Activated CD8-positive, alpha-beta T cell treated with anti-CD3 and anti-CD28 coated beads, Interleukin-2, amount 10 ng/mL, durations not matched to agents 7 days and 5 days (primary cell): Measurements from ENCODE around the gene TREH. TPM values are rescaled to one million over a fixed set of nuclear protein-coding genes. Genes with fewer than 3 reads are reported as not detected.

Experiments
- ATAC-seq: fragments of 150-1000 bp; cut with Tn5 transposase; one replicate; pipeline ENCODE4 v1.10.0; 2021; ENCODE audit warnings: moderate library complexity
- CTCF ChIA-PET: fragments of 350-600 bp; sonication (Branson Sonifier 250); formaldehyde crosslinking; loops from one replicate; lab custom pipeline; 2021; ENCODE audit warnings: antibody characterized with exemption; lab: Charles Lee
- POLR2A ChIA-PET: fragments of 350-600 bp; sonication (Branson Sonifier 250); formaldehyde crosslinking; loops from one replicate; lab custom pipeline; 2021; ENCODE audit warnings: antibody characterized with exemption; lab: Charles Lee
- DNase-seq: peaks from one replicate; pipeline ENCODE4 v3.0.0-alpha.2; 2020
- H3K27ac Mint-ChIP-seq: one replicate; pipeline ENCODE4 v1.8.0; 2021; ENCODE audit warnings: mild to moderate bottlenecking, mixed read lengths
- H3K27me3 Mint-ChIP-seq: one replicate; pipeline ENCODE4 v1.8.0; 2021; ENCODE audit warnings: low read depth, mixed read lengths
- H3K36me3 Mint-ChIP-seq: one replicate; pipeline ENCODE4 v1.8.0; 2021; ENCODE audit warnings: low read depth, mixed read lengths
- H3K4me1 Mint-ChIP-seq: one replicate; pipeline ENCODE4 v1.8.0; 2021; ENCODE audit warnings: low read depth, mixed read lengths
- H3K4me3 Mint-ChIP-seq: one replicate; pipeline ENCODE4 v1.8.0; 2021; ENCODE audit warnings: mild to moderate bottlenecking, mixed read lengths
- H3K9me3 Mint-ChIP-seq: one replicate; pipeline ENCODE4 v1.8.0; 2022; ENCODE audit warnings: mixed read lengths; ENCODE audit not compliant: insufficient read depth
- total RNA-seq, 2 experiments: library from RNA; stranded (reverse); gene quantifications; one replicate each; pipeline ENCODE4 v1.2.3, GENCODE V29; 2021

The TREH gene
- total RNA-seq, 2 experiments from 2014 or later, result not detected

- POLR2A ChIA-PET, result interaction anchor here (0.7 kb wide), 1 partner anchor 9 kb away, joined by 3 read pairs; no protein-coding TSS in a partner anchor
- ATAC-seq, result no peak
- peaks cover 4% of the 10 kb centered on the region for H3K27me3 Mint-ChIP-seq
Observed at GRCh38 chr11:118633979-118634378, 45.5 kb downstream of the TREH start.

GRCh38 chr11:118633319-118633690, 46.1 kb downstream of the TREH start:
- ATAC-seq (no peak), DNase-seq (no peak)
- Mint-ChIP-seq H3K4me3 (no peak overlapping the region), H3K4me1 (peaks cover 6% of the 10 kb centered on the region), H3K27ac (no peak overlapping the region), H3K27me3 (peaks cover 4% of the 10 kb centered on the region), H3K36me3 (no peaks in the 10 kb centered on the region), H3K9me3 (no peaks in the 10 kb centered on the region)
- CTCF ChIA-PET, result interaction anchor here (1.2 to 2.0 kb wide), 2 partner anchors 20 to 57 kb away, joined by 3 to 5 read pairs; no protein-coding TSS in a partner anchor
- POLR2A ChIA-PET, result interaction anchor here (0.7 kb wide), 1 partner anchor 8 kb away, joined by 3 read pairs; no protein-coding TSS in a partner anchor

More at GRCh38 chr11:118633979-118634378, 45.5 kb downstream of the TREH start:
- Mint-ChIP-seq H3K27ac (no peak overlapping the region), H3K36me3 (no peaks in the 10 kb centered on the region), H3K4me3 (no peak overlapping the region), H3K4me1 (peaks cover 6% of the 10 kb centered on the region), H3K9me3 (no peaks in the 10 kb centered on the region)
- CTCF ChIA-PET, result interaction anchor here (1.2 to 2.0 kb wide), 3 partner anchors 20 to 56 kb away, joined by 3 to 5 read pairs (median 5); no protein-coding TSS in a partner anchor
- no peak for DNase-seq

- POLR2A ChIA-PET, result no interaction called here
- Mint-ChIP-seq H3K36me3 (no peaks in the 10 kb centered on the region), H3K9me3 (no peaks in the 10 kb centered on the region), H3K4me1 (peaks cover 6% of the 10 kb centered on the region), H3K27ac (no peak overlapping the region), H3K4me3 (no peak overlapping the region), H3K27me3 (peaks cover 4% of the 10 kb centered on the region)
- CTCF ChIA-PET, result interaction anchor here (2.0 kb wide), 1 partner anchor 58 kb away, joined by 5 read pairs; no protein-coding TSS in a partner anchor
- no peak for DNase-seq
- ATAC-seq, result no peak
Observed at GRCh38 chr11:118632577-118633318, 46.7 kb downstream of the TREH start.

- ChIA-PET CTCF (interaction anchor here (0.9 to 1.4 kb wide), 2 partner anchors 28 to 36 kb away, joined by 4 to 6 read pairs; no protein-coding TSS in a partner anchor), POLR2A (interaction anchor here (0.6 to 0.8 kb wide), 2 partner anchors 79 to 161 kb away, joined by 3 read pairs; no protein-coding TSS in a partner anchor)
- no peaks in the 10 kb centered on the region for H3K36me3 Mint-ChIP-seq
- DNase-seq (no peak), ATAC-seq (no peak)
- H3K9me3 Mint-ChIP-seq, result no peaks in the 10 kb centered on the region
- H3K27me3 Mint-ChIP-seq, result peaks cover 4% of the 10 kb centered on the region
- no peak overlapping the region for H3K27ac Mint-ChIP-seq
- peaks cover 6% of the 10 kb centered on the region for H3K4me1 Mint-ChIP-seq
- H3K4me3 Mint-ChIP-seq, result no peak overlapping the region
Observed at GRCh38 chr11:118631142-118631909, 48.1 kb downstream of the TREH start.

GRCh38 chr11:118629761-118630661, 49.4 kb downstream of the TREH start:
- ATAC-seq, result no peak
- CTCF ChIA-PET, result no interaction called here
- POLR2A ChIA-PET, result no interaction called here
- Mint-ChIP-seq H3K27ac (no peak overlapping the region), H3K27me3 (no peaks in the 10 kb centered on the region), H3K9me3 (no peaks in the 10 kb centered on the region), H3K36me3 (no peaks in the 10 kb centered on the region), H3K4me1 (peaks cover 6% of the 10 kb centered on the region), H3K4me3 (no peak overlapping the region)
- no peak for DNase-seq

GRCh38 chr11:118628861-118629549, 50.4 kb downstream of the TREH start:
- Mint-ChIP-seq H3K36me3 (no peaks in the 10 kb centered on the region), H3K4me3 (no peak overlapping the region), H3K4me1 (peaks cover 3% of the 10 kb centered on the region), H3K9me3 (no peaks in the 10 kb centered on the region), H3K27me3 (no peaks in the 10 kb centered on the region), H3K27ac (no peak overlapping the region)
- ChIA-PET CTCF (interaction anchor here (0.8 kb wide), 1 partner anchor 34 kb away, joined by 3 read pairs; no protein-coding TSS in a partner anchor), POLR2A (interaction anchor here (0.7 kb wide), 1 partner anchor 27 kb away, joined by 3 read pairs; no protein-coding TSS in a partner anchor)
- ATAC-seq, result no peak
- DNase-seq, result no peak

- ChIA-PET POLR2A (no interaction called here), CTCF (interaction anchor here (0.8 kb wide), 1 partner anchor 34 kb away, joined by 3 read pairs; no protein-coding TSS in a partner anchor)
- Mint-ChIP-seq H3K9me3 (no peaks in the 10 kb centered on the region), H3K4me3 (no peak overlapping the region), H3K27ac (no peak overlapping the region), H3K4me1 (peaks cover 3% of the 10 kb centered on the region), H3K36me3 (no peaks in the 10 kb centered on the region), H3K27me3 (no peaks in the 10 kb centered on the region)
- DNase-seq (no peak), ATAC-seq (no peak)
Observed at GRCh38 chr11:118628432-118628831, 51.0 kb downstream of the TREH start.

GRCh38 chr11:118628031-118628430, 51.4 kb downstream of the TREH start:
- Mint-ChIP-seq H3K4me3 (no peak overlapping the region), H3K27me3 (no peaks in the 10 kb centered on the region), H3K27ac (no peak overlapping the region), H3K9me3 (no peaks in the 10 kb centered on the region), H3K36me3 (no peaks in the 10 kb centered on the region), H3K4me1 (peaks cover 3% of the 10 kb centered on the region)
- POLR2A ChIA-PET, result no interaction called here
- DNase-seq, result no peak
- no peak for ATAC-seq
- CTCF ChIA-PET, result interaction anchor here (0.8 kb wide), 1 partner anchor 33 kb away, joined by 3 read pairs; no protein-coding TSS in a partner anchor

- peaks cover 3% of the 10 kb centered on the region for H3K4me1 Mint-ChIP-seq
- no peak for ATAC-seq
- no peaks in the 10 kb centered on the region for H3K9me3 Mint-ChIP-seq
- H3K4me3 Mint-ChIP-seq, result no peak overlapping the region
- POLR2A ChIA-PET, result no interaction called here
- no peak for DNase-seq
- H3K27me3 Mint-ChIP-seq, result no peaks in the 10 kb centered on the region
- CTCF ChIA-PET, result no interaction called here
- H3K27ac Mint-ChIP-seq, result no peak overlapping the region
- no peaks in the 10 kb centered on the region for H3K36me3 Mint-ChIP-seq
Observed at GRCh38 chr11:118627566-118627965, 51.9 kb downstream of the TREH start.

- no peaks in the 10 kb centered on the region for H3K36me3 Mint-ChIP-seq
- ATAC-seq (no peak), DNase-seq (no peak)
- H3K27me3 Mint-ChIP-seq, result peaks cover 7% of the 10 kb centered on the region
- no peak overlapping the region for H3K27ac Mint-ChIP-seq
- peaks cover 4% of the 10 kb centered on the region for H3K4me1 Mint-ChIP-seq
- ChIA-PET CTCF (interaction anchor here (1.2 kb wide), 1 partner anchor 31 kb away, joined by 3 read pairs; no protein-coding TSS in a partner anchor), POLR2A (no interaction called here)
- no peak overlapping the region for H3K4me3 Mint-ChIP-seq
- H3K9me3 Mint-ChIP-seq, result no peaks in the 10 kb centered on the region
Observed at GRCh38 chr11:118625976-118626375, 53.5 kb downstream of the TREH start.
